HG03196 (cell line): ENCODE data around the gene ZNF577.

Experiments
- ATAC-seq: cut with Tn5 transposase; IDR thresholded peaks from one replicate; pipeline ENCODE4 v1.9.1; 2021; ENCODE audit not compliant: unreplicated experiment

ZNF577 gene

DNA sequence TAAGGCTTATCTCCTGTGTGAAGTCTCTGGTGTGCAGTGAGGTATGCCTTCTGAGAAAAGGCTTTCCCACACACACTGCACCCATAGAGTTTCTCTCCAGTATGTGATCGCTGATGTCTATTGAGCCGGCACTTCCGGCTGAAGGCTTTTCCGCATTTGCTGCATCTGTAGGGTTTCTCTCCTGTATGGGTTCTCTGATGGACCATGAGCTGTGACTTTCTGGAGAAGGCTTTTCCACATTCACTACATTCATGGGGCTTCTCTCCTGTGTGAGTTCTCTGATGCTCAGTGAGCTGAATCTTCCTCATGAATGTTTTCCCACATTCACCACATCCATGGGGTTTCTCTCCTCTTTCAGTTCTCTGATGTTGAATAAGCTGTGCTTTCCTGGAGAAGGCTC, 14.7 kb downstream of the ZNF577 start:
- ATAC-seq: no peak

GRCh38 chr19:51861870-51862622, 25.7 kb downstream of the ZNF577 start:
- no peak for ATAC-seq

- ATAC-seq: no peak
Measured at GRCh38 chr19:51837145-51837544, 50.6 kb downstream of the ZNF577 start.

DNA sequence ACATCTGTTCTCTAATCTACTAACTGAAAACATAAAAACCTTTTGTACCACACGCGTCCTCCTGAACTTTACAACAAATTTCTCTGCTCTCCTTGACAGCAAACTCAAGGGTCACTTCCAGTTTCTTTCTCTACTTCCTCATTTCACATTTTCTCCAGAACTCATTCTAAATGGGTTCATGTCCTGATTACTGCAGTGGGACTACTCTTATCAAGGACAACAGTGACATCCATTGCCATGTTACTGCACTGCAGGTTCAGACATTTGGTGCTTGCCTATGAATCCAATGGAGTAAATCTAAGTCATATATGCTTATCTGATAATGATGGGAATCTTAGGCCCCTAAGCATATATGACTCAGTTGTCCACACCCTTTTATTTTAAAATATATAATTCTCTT, 57.5 kb downstream of the ZNF577 start:
- no peak for ATAC-seq

DNA sequence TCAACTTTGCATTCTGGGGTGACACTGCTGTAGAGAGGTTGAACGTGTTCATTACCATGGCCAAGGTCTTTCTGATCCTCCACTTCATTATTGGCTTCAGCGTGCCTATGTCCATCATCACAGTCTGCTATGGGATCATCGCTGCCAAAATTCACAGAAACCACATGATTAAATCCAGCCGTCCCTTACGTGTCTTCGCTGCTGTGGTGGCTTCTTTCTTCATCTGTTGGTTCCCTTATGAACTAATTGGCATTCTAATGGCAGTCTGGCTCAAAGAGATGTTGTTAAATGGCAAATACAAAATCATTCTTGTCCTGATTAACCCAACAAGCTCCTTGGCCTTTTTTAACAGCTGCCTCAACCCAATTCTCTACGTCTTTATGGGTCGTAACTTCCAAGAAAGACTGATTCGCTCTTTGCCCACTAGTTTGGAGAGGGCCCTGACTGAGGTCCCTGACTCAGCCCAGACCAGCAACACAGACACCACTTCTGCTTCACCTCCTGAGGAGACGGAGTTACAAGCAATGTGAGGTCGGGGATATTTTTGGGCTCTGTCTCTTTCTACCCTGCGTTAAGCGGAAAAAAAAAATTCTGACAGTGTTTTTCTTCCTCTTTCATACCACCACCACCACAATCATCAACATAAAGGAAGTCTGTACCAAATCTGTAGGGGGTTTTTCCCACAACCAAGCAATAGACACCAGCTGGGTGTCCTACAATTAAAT, 63.3 kb downstream of the ZNF577 start:
- ATAC-seq: no peak

DNA sequence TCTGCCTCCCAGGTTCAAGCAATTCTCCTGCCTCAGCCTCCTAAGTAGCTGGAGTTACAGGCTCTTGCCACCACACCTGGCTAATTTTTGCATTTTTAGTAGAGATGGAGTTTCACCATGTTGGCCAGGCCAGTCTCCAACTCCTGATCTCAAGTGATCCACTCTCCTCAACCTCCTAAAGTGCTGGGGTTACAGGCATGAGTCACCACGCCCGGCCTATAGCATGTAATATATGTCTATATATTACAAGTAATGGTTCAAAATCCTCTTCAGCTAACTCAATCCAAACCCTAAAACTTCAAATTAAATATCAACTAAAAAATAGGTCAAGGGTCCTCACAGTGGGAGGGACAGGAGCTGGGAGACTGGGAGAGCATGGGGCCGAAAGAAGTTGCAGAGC, 64.8 kb downstream of the ZNF577 start:
- ATAC-seq: no peak

GRCh38 chr19:51822325-51822724, 65.4 kb downstream of the ZNF577 start:
- no peak for ATAC-seq

- ATAC-seq: no peak
Measured at GRCh38 chr19:51821921-51822320, 65.8 kb downstream of the ZNF577 start.

GRCh38 chr19:51821456-51821855, 66.3 kb downstream of the ZNF577 start:
- ATAC-seq: no peak
